SK-N-MC (cell line): ENCODE data around the gene SARDH.

Source experiments
- EZH2 ChIP-seq: fragments of 200-600 bp; sonication (generic); IDR thresholded peaks from one replicate; pipeline ENCODE4 v1.6.1; 2017; ENCODE audit warnings: antibody characterized with exemption
- POLR2AphosphoS5 ChIP-seq: IDR thresholded peaks from 2 replicates; pipeline ENCODE4 v1.6.1; 2012; ENCODE audit warnings: mild to moderate bottlenecking, low read depth, low read length, borderline replicate concordance

DNA sequence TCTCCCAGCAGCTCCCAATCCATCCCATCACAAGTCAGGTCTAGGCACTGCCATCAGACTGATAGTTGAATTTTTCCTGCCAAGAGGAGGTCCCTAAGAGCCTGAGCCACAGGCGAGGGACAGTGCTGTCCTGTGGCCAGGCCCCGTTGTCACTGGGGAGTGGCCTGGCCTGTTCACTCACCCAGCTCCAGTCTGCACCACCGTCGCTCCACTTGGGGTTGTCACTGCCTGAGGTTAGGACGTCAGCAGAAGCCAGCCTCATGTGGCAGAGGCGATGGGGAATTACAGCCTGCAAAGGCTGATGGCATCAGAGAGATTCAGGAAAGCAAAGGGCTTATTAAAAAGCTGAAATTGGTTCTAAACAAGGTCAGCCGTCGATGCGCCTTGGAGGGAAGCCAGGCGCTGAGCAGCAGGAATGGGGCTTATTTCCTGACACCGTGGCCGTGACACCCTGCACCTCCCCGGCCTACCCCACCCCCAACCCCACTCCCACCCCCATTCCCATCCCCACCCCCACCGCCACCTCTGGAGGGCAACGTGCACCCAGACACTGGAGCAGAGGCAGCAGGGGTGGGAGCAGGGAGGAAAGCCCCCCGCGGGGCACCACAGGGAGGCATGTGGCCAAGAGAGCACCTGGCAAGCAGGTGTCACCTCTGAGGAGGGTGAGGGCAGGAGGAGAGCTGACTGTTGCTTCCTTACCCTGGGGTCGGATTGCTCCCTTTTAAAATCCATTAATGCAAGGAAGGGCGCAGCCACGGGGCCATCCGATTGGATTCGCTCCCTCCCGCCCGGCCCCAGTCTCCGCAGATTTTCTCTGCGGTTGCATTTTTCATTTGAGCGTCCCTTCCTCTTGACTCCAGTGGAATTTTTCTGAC lies 105.1 kb downstream of the SARDH start:
- TF ChIP-seq POLR2AphosphoS5 (no peak), EZH2 (no peak)
